OCI-LY1 (cell line): Measurements from ENCODE around the gene RNF8.

Source experiments
- H2AFZ ChIP-seq: fragments of 200-600 bp; sonication (generic), shearing (Covaris generic); 2 replicates; pipeline ENCODE4 v1.6.0; 2014; ENCODE audit warnings: antibody characterized with exemption, mild to moderate bottlenecking, low read length
- H3F3A ChIP-seq: fragments of 200-600 bp; sonication (generic), shearing (Covaris generic); 2 replicates; pipeline ENCODE4 v1.6.0; 2014; ENCODE audit warnings: mild to moderate bottlenecking, antibody characterized with exemption, low read length, moderate library complexity; ENCODE audit not compliant: insufficient read depth
- H3K27ac ChIP-seq: fragments of 200-600 bp; sonication (generic); 2 replicates; pipeline ENCODE4 v1.5.1; 2014; ENCODE audit warnings: low read length, mixed run types, mild to moderate bottlenecking, low read depth; ENCODE audit not compliant: poor library complexity, severe bottlenecking
- H3K27me3 ChIP-seq: fragments of 200-600 bp; sonication (generic); 2 replicates; pipeline ENCODE4 v1.6.0; 2014; ENCODE audit warnings: antibody characterized with exemption, mild to moderate bottlenecking, low read length, moderate library complexity; ENCODE audit not compliant: insufficient read depth
- H3K36me3 ChIP-seq: fragments of 200-600 bp; sonication (generic); 2 replicates; pipeline ENCODE4 v1.6.1; 2014; ENCODE audit warnings: mild to moderate bottlenecking, antibody characterized with exemption, low read length, moderate library complexity, mixed read lengths; ENCODE audit not compliant: insufficient read depth
- H3K4me1 ChIP-seq: fragments of 200-600 bp; sonication (generic); 2 replicates; pipeline ENCODE4 v1.5.1; 2014; ENCODE audit warnings: mild to moderate bottlenecking, low read length, moderate library complexity; ENCODE audit not compliant: insufficient read depth, severe bottlenecking
- H3K4me2 ChIP-seq: fragments of 200-600 bp; sonication (generic), shearing (Covaris generic); 2 replicates; pipeline ENCODE4 v1.6.1; 2014; ENCODE audit warnings: low read length
- H3K4me3 ChIP-seq: fragments of 200-600 bp; sonication (generic); 2 replicates; pipeline ENCODE4 v1.5.1; 2014; ENCODE audit warnings: low read length, low read depth, mild to moderate bottlenecking, mixed read lengths; ENCODE audit not compliant: poor library complexity, severe bottlenecking
- H3K79me2 ChIP-seq: fragments of 200-600 bp; shearing (Covaris generic); 2 replicates; pipeline ENCODE4 v1.6.1; 2016; ENCODE audit warnings: mixed run types, low read length, mixed read lengths; ENCODE audit not compliant: insufficient read depth
- H3K9ac ChIP-seq: fragments of 200-600 bp; sonication (generic), shearing (Covaris generic); 2 replicates; pipeline ENCODE4 v1.6.1; 2014; ENCODE audit warnings: mild to moderate bottlenecking, low read length, mixed read lengths
- H3K9me2 ChIP-seq: fragments of 200-600 bp; sonication (generic), shearing (Covaris generic); 2 replicates; pipeline ENCODE4 v1.6.1; 2014; ENCODE audit warnings: low read depth, mild to moderate bottlenecking, low read length, mixed read lengths
- H3K9me3 ChIP-seq: fragments of 200-600 bp; shearing (Covaris generic); 2 replicates; pipeline ENCODE4 v1.6.1; 2014; ENCODE audit warnings: low read length, mixed read lengths
- H4K20me1 ChIP-seq: fragments of 200-600 bp; sonication (generic), shearing (Covaris generic); 2 replicates; pipeline ENCODE4 v1.6.0; 2016; ENCODE audit warnings: mild to moderate bottlenecking, low read length; ENCODE audit not compliant: insufficient read depth
- CTCF ChIP-seq: fragments of 200-600 bp; sonication (generic), shearing (Covaris generic); IDR thresholded peaks from 2 replicates; pipeline ENCODE4 v1.5.1; 2017; ENCODE audit warnings: mild to moderate bottlenecking, antibody characterized with exemption, low read length, moderate library complexity, mixed read lengths
- EZH2 ChIP-seq: fragments of 200-600 bp; sonication (generic), shearing (Covaris generic); IDR thresholded peaks from 2 replicates; pipeline ENCODE4 v1.8.0; 2017; ENCODE audit warnings: borderline replicate concordance, mixed run types, mild to moderate bottlenecking, antibody characterized with exemption, low read length, moderate library complexity, mixed read lengths

RNF8 gene

GRCh38 chr6:37309046-37309445 is 44.7 kb upstream of the RNF8 start:
- no peak overlapping the region for H3K9ac ChIP-seq
- no peak overlapping the region for H3K4me2 ChIP-seq
- no peak overlapping the region for H3K4me3 ChIP-seq

GRCh38 chr6:37309692-37310091 is 44.1 kb upstream of the RNF8 start:
- no peaks in the 10 kb centered on the region for H3F3A ChIP-seq
- no peaks in the 10 kb centered on the region for H3K9me2 ChIP-seq
- H3K9ac ChIP-seq, result no peak overlapping the region
- TF ChIP-seq CTCF (no peak), EZH2 (no peak)
- H3K36me3 ChIP-seq, result peaks cover 7% of the 10 kb centered on the region; the same call in 1 of the 2 replicates
- no peaks in the 10 kb centered on the region for H3K27me3 ChIP-seq
- no peaks in the 10 kb centered on the region for H4K20me1 ChIP-seq
- H3K9me3 ChIP-seq, result no peaks in the 10 kb centered on the region
- H3K27ac ChIP-seq, result no peak overlapping the region
- no peak overlapping the region for H2AFZ ChIP-seq
- H3K4me3 ChIP-seq, result no peak overlapping the region
- H3K79me2 ChIP-seq, result no peaks in the 10 kb centered on the region
- H3K4me2 ChIP-seq, result no peak overlapping the region
- peaks cover 12% of the 10 kb centered on the region for H3K4me1 ChIP-seq

More at GRCh38 chr6:37309046-37309445, 44.7 kb upstream of the RNF8 start:
- Histone ChIP-seq H3K9me2 (no peaks in the 10 kb centered on the region), H3K79me2 (no peaks in the 10 kb centered on the region), H3K4me1 (peaks cover 12% of the 10 kb centered on the region), H3K27me3 (no peaks in the 10 kb centered on the region), H3K9me3 (no peaks in the 10 kb centered on the region), H4K20me1 (no peaks in the 10 kb centered on the region), H3F3A (no peaks in the 10 kb centered on the region), H2AFZ (no peak overlapping the region), H3K27ac (no peak overlapping the region), H3K36me3 (peaks cover 6% of the 10 kb centered on the region; the same call in 1 of the 2 replicates)
- TF ChIP-seq EZH2 (no peak), CTCF (no peak)

- Histone ChIP-seq H3K9ac (no peak overlapping the region), H3K27ac (no peak overlapping the region), H2AFZ (no peak overlapping the region), H3K4me1 (peaks cover 12% of the 10 kb centered on the region), H3K79me2 (no peaks in the 10 kb centered on the region), H3K4me3 (no peak overlapping the region), H3K9me2 (no peaks in the 10 kb centered on the region), H3K4me2 (no peak overlapping the region), H3K27me3 (no peaks in the 10 kb centered on the region), H3K36me3 (peaks cover 9% of the 10 kb centered on the region; the same call in 1 of the 2 replicates), H3F3A (no peaks in the 10 kb centered on the region), H4K20me1 (no peaks in the 10 kb centered on the region), H3K9me3 (no peaks in the 10 kb centered on the region)
- TF ChIP-seq CTCF (no peak), EZH2 (no peak)
These were observed 42.8 kb upstream of the RNF8 start for GRCh38 chr6:37310966-37311365.
